Activated CD4-positive, alpha-beta T cell treated with anti-CD3 and anti-CD28 coated beads, Interleukin-2, amount 50 U/mL, for 16 hours (primary cell): ENCODE data around the gene PSMB7.

Experiments
- DNase-seq: peaks from one replicate; pipeline ENCODE4 v3.0.0-alpha.2; 2020

The PSMB7 gene

DNA sequence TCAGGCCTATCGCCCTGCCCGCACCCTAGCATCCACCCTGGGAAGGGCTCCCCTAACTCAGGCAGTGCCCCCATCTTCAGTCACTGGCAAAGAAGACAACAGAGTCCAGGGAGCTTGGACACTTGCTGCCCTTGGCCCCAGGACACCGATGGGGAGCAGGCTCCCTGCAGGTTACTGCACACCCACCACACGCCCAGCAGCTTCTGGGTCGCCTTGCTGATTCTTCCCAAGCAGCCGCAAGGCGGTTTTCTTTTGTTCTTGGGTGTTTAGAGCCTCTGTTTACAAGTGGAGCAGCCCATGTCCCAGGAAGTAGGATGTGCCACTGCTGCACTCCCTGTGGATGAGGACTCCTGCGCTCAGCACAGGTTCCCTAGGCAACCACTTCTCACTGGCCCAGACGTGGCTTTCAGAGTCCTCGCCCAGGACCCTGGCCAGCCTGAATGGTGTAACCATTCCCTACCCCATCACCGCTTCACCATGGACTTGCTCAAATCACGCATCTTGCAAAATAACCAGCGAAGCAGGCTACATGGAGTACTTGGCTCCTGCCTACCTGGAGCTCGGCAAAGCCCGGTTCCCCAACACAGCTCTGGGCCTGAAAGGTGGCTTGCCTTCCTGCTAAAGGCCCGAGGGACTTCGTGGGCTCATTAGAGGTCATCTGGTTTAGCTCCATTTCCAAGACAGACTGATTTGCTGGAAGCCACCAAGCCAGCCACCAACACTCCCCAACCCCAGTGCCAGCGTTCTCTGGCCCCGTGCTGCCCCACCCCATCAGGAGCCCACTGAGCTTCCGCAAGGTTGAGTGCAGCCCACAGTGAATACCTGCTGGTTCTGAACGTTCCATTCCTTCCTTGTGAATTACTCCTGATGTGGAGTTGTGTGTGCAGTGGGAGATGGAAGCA, 60.0 kb downstream of the PSMB7 start:
- DNase-seq: no peak

DNA sequence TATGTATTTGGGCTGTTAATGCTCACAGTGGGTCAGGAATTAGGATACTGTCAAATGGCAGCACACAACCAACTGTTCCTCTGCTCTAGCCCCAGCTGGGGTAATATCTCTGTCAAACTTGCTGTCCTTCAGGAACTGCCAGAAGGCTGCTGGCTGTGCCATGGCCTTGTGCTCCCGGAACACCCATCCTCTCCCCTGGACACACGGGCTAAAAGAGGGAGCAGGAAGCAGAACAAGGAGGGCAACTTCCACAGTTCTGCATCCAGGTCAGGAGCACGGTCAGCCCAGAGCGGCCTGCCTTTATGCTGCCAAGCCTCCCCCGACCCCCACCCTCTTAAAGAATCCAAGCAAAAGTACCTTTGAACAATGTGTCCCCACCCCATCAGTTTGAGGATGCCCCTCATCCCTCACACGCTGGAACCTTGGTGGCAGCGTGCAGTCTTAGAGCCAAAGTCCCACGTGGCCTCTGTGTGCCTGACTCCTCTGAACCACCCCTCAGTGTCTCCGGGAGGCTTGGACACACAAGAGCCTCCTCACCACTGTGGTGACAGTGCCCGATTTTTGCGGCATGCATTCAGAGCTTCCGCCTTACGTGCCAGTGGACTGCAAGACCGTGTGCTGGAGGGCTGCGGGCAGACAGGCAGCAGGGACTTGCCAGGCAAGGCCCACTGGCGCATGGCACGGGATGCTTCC, 60.8 kb downstream of the PSMB7 start:
- no peak for DNase-seq

DNA sequence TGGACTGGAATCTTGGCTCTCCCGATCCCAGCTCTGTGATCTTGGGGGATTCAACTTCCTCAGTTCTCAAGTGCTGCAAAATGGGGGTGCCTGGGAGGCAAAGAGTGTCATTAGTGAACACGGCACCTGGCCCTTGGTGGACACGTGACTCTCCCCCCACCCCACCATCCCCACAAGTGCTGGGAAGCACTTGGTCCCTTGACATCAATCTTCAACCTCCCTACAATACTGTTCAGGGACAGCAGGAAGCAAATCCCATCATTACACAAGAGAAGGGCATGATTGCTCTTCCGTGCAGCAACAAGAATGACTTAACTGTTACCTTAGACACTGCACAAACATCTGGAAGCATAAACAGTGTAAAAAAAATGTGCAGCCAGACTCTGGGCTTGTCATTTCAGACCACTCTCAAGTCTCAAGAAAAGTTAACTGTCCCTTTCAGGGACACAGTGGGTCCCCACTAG, 61.4 kb downstream of the PSMB7 start:
- DNase-seq: no peak

GRCh38 chr9:124353166-124353768, 62.0 kb downstream of the PSMB7 start:
- DNase-seq: no peak

DNA sequence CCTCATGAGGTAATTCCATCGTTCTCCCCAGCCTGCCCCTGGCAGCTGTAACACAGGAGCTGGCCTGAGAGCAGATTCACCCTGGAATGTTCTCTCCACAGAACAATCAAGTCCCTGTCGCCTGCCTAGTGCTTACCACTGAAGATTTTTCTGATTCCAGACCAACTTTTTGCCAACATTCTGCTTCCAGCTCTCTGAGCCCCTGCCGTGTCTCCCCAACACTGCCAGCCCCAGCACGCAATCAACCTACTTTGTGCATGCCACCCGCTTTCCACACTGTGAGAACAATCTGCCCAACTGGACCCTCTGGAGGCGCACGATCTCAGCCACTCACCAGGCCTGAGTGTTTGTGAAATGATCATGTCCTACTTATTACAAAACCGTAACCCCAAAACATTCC, 62.6 kb downstream of the PSMB7 start:
- DNase-seq: no peak

GRCh38 chr9:124351672-124352468, 63.4 kb downstream of the PSMB7 start:
- no peak for DNase-seq

DNA sequence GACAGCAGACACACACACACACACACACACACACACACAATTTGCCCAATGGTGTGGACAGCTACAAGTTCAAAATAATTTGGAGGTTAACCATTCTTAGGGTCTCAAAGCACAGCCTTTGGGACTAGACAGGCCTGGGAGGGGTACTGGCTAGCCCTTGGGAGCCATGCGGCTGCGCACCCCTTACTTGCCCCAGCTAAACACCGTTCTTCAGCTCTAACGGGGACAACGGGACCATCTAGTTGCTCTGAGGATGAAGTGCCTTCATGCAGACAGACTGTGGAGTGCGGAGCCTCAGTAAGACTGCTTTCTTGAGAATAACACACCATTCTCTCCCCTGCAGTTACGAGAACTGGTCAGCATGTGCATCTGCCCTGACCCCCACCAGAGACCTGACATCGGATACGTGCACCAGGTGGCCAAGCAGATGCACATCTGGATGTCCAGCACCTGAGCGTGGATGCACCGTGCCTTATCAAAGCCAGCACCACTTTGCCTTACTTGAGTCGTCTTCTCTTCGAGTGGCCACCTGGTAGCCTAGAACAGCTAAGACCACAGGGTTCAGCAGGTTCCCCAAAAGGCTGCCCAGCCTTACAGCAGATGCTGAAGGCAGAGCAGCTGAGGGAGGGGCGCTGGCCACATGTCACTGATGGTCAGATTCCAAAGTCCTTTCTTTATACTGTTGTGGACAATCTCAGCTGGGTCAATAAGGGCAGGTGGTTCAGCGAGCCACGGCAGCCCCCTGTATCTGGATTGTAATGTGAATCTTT, 64.6 kb downstream of the PSMB7 start:
- no peak for DNase-seq

GRCh38 chr9:124349675-124350493, 65.4 kb downstream of the PSMB7 start:
- no peak for DNase-seq

- no peak for DNase-seq
These were observed 66.0 kb downstream of the PSMB7 start for GRCh38 chr9:124349267-124349666.

DNA sequence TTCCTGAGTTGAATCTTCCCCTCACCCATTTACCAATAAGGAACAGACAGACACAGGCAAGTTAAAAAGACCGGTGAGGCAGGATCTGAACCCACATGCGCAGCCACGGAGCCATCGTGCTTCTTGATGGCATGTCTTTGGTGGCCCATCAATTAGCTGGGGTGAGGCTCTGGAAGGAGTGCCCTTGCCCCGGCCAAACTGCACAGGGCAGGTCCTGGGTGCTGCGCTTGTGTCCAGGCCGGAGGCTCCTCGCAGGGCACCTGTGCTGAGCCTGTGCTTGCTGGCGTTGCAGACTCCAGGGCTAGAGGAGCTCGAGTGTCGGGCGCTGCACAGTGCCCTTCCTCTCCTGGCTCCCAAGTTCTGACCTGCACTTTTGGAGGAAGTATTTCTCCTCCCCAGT, 66.4 kb downstream of the PSMB7 start:
- no peak for DNase-seq

- no peak for DNase-seq
These were observed 66.9 kb downstream of the PSMB7 start for GRCh38 chr9:124348363-124348762.

DNA sequence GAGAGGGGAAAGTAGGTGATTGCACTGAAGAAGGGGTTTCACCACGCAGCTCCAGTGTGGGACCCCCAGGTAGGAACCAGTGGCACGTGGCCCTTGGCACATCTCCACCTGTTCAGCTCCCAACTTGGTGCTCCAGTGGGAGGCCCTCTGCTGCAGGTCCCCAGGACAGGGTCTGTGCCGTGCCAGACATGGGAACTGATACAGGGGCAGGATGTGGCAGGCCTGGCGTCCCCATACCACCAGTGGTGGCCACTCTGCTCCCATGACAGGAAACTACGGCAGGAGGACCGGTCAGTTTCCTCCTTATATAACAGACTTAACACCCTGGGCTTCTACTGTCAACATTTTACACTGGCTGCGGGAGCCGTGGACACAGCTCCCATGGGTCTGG, 67.3 kb downstream of the PSMB7 start:
- DNase-seq: no peak

- no peak for DNase-seq
These were observed 67.9 kb downstream of the PSMB7 start for GRCh38 chr9:124347206-124347967.

DNA sequence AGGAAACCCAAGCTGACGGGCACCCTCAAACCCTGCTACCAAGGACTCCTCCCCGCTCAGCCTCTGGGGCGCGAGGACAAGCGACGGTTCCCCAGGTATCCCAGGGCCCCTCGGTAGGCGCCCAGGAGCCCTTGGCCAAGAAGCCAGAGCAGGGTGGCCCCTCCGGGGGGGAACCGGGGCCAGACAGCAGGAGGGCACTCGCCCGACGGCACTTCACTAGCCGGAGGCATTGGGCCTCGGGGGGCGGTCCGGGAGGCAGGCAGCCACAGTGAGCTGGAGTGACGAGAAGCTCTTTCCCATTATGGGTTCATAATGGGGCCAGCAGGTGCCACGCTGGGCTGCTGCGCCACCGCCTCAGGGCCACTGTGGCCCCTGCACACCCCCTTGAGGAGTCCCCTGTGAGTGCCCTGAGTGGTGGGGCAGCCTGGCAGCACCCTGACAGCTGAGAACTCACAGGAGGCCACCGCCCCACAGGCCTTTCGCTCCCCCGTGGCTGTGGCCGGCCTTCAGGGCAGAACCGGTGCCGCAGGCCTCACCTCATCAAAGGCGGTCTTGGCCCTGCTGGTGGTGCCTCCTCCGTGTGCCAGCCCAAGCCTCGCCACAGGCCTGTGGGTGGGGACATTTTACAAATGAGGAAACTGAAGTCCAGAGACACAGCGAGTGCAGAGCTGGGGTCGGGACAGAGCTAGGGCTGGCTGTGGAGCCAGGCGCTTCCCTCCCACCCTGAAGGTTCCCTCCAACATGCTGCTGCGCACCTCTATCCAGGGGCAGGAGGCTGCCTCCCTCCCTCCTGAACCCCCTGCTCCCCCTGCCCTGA, 68.7 kb downstream of the PSMB7 start:
- no peak for DNase-seq

DNA sequence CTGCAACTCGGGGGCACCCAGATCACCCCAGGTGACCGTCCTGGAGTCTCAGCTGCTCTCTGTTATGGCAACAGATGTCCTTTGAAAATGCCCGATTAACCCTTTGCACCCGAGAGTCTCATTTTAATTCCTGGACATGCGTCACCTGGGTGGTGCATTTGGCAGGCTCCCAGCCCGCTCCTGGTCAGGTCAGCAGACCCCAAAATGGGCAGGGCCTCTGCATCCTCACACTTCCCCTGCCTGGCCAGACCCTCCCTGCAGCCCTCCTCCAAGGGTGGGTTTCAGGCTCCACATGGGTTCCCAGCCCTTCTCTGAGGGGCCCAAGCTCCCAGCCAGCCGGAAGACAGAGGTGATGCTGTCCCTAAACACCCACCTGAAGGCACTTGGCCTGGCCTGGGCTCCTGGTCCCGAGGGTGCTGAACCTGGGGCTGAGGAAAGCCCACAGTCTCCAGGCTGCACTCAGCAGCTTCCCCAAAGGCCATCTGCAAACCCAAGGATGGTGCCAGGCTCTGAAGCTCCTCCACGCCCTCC, 69.4 kb downstream of the PSMB7 start:
- DNase-seq: no peak

- no peak for DNase-seq
These were observed 70.2 kb downstream of the PSMB7 start for GRCh38 chr9:124345063-124345462.

GRCh38 chr9:124344291-124345050, 70.8 kb downstream of the PSMB7 start:
- DNase-seq: no peak

DNA sequence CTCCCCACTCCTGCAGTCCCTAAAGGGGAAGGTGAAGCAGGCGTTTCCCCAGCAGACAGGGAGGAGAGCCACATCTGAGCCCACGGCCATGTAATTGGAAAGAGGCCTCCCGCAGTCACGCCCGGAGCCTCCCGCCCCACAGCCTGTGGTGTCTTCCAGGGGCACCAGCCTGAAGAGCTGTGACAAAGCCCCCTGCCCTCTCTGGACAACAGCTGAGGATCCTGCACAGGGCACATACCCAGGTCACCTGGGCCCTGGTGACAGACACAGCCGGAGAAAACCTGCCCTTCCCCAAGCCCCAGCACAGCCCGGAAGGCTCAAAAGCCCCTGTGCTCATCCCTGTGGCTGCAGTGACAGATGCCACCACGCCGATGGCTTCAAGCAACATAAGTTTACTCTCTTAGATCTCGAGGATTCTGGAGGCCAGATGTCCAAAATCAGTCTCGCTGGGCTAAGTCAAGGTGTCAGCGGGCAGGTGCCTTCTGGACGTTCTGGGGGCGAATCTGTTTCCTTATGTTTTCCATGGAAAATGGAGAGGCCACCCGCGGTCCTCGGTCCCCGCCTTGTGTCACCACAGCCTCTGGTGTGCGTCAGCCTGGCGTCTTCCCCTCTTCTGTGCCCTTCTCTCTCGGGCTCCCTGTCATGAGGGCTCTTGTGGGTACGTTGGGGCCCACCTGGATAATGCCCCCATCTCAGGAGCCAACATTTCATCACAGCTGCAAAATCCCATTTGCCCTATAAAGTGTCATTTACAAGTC, 71.5 kb downstream of the PSMB7 start:
- DNase-seq: no peak
